ENCODE measurements around the gene PCIF1.
"Not testable (repeated sequence)": the region's sequence is repeated elsewhere in the genome, so short reads cannot be mapped to it uniquely, and the experiment has no call there.

PCIF1 gene

DNA sequence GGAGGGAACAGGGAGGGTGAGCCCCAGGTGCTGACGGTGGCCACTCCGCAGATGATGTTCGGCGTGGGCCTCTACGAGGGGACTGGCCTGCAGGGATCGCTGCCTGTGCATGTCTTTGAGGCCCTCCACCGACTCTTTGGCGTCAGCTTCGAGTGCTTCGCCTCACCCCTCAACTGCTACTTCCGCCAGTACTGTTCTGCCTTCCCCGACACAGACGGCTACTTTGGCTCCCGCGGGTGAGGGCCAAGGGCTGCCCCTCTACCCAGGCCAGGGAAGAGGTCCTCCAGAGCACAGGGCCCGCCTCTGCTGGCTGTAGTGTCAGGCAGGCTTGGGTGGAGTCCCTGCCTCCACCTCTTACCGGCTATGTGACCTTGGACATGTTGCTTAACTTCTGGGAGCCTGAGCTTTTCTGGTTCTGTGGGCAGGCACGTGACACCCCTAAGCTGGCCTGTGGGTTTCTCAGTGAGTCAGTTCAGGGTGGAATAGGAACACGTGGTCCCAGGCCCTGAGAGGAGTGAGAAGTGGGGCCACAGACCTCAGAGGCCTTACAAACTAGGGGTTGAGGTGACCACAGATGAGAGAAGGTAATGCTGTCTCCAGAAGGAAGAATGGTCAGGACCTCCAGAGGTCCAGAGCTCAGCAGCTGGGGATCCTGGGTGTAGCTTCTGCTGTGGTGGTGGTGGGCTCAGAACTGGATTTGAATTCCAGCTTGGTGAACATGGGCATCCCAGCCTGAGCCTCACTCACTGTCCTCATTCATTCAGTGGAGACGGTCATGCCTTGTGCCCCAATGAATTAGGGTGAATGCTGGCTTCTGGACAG is 11.9 kb downstream of the PCIF1 start:
- Histone ChIP-seq H3K27me3 (ENCODE audit: control insufficient read depth, insufficient read depth, low read length) (no peaks in the 10 kb centered on the region), H3K9ac (ENCODE audit: low read length) (no peak overlapping the region), H3K27ac (ENCODE audit: low read length) (no peak overlapping the region)

GRCh38 chr20:45947110-45947866 is 12.8 kb downstream of the PCIF1 start:
- Histone ChIP-seq H3K27me3 (ENCODE audit: control insufficient read depth, insufficient read depth, low read length) (no peaks in the 10 kb centered on the region), H3K9me3 (ENCODE audit: control insufficient read depth, low read depth, low read length) (no peaks in the 10 kb centered on the region), H3K4me3 (ENCODE audit: low read length) (no peak overlapping the region), H3K9ac (ENCODE audit: low read length) (no peak overlapping the region), H3K27ac (ENCODE audit: low read length) (no peak overlapping the region), H3K36me3 (ENCODE audit: control insufficient read depth, low read depth, low read length) (peaks cover 55% of the 10 kb centered on the region), H3K4me1 (ENCODE audit: control insufficient read depth, low read depth, low read length) (no peaks in the 10 kb centered on the region)

More for the DNA sequence above, 11.9 kb downstream of the PCIF1 start:
- H3K36me3 ChIP-seq (ENCODE audit: control insufficient read depth, low read depth, low read length): peaks cover 47% of the 10 kb centered on the region
- no peaks in the 10 kb centered on the region for H3K9me3 ChIP-seq (ENCODE audit: control insufficient read depth, low read depth, low read length)
- no peaks in the 10 kb centered on the region for H3K4me1 ChIP-seq (ENCODE audit: control insufficient read depth, low read depth, low read length)
- H3K4me3 ChIP-seq (ENCODE audit: low read length): no peak overlapping the region

GRCh38 chr20:45948261-45948733 is 13.8 kb downstream of the PCIF1 start:
- peaks cover 50% of the 10 kb centered on the region for H3K36me3 ChIP-seq (ENCODE audit: control insufficient read depth, low read depth, low read length)
- no peak overlapping the region for H3K9ac ChIP-seq (ENCODE audit: low read length)
- H3K27ac ChIP-seq (ENCODE audit: low read length): no peak overlapping the region
- H3K9me3 ChIP-seq (ENCODE audit: control insufficient read depth, low read depth, low read length): no peaks in the 10 kb centered on the region
- H3K27me3 ChIP-seq (ENCODE audit: control insufficient read depth, insufficient read depth, low read length): no peaks in the 10 kb centered on the region
- no peak overlapping the region for H3K4me3 ChIP-seq (ENCODE audit: low read length)
- H3K4me1 ChIP-seq (ENCODE audit: control insufficient read depth, low read depth, low read length): no peaks in the 10 kb centered on the region

GRCh38 chr20:45948742-45949541 is 14.5 kb downstream of the PCIF1 start:
- Histone ChIP-seq H3K4me1 (ENCODE audit: control insufficient read depth, low read depth, low read length) (no peaks in the 10 kb centered on the region), H3K27ac (ENCODE audit: low read length) (no peak overlapping the region), H3K27me3 (ENCODE audit: control insufficient read depth, insufficient read depth, low read length) (no peaks in the 10 kb centered on the region), H3K4me3 (ENCODE audit: low read length) (no peak overlapping the region), H3K9ac (ENCODE audit: low read length) (no peak overlapping the region), H3K9me3 (ENCODE audit: control insufficient read depth, low read depth, low read length) (no peaks in the 10 kb centered on the region), H3K36me3 (ENCODE audit: control insufficient read depth, low read depth, low read length) (peaks cover 44% of the 10 kb centered on the region)

- Histone ChIP-seq H3K36me3 (ENCODE audit: control insufficient read depth, low read depth, low read length) (peaks cover 36% of the 10 kb centered on the region), H3K27me3 (ENCODE audit: control insufficient read depth, insufficient read depth, low read length) (no peaks in the 10 kb centered on the region), H3K4me1 (ENCODE audit: control insufficient read depth, low read depth, low read length) (no peaks in the 10 kb centered on the region), H3K27ac (ENCODE audit: low read length) (no peak overlapping the region), H3K9me3 (ENCODE audit: control insufficient read depth, low read depth, low read length) (no peaks in the 10 kb centered on the region), H3K4me3 (ENCODE audit: low read length) (no peak overlapping the region), H3K9ac (ENCODE audit: low read length) (no peak overlapping the region)
These were observed 15.3 kb downstream of the PCIF1 start for GRCh38 chr20:45949542-45950329.

- Histone ChIP-seq H3K9me3 (ENCODE audit: control insufficient read depth, low read depth, low read length) (no peaks in the 10 kb centered on the region), H3K27ac (ENCODE audit: low read length) (no peak overlapping the region), H3K27me3 (ENCODE audit: control insufficient read depth, insufficient read depth, low read length) (no peaks in the 10 kb centered on the region), H3K9ac (ENCODE audit: low read length) (no peak overlapping the region), H3K4me3 (ENCODE audit: low read length) (no peak overlapping the region), H3K36me3 (ENCODE audit: control insufficient read depth, low read depth, low read length) (peaks cover 31% of the 10 kb centered on the region), H3K4me1 (ENCODE audit: control insufficient read depth, low read depth, low read length) (no peaks in the 10 kb centered on the region)
These were observed 15.8 kb downstream of the PCIF1 start for GRCh38 chr20:45950330-45950646.

- Histone ChIP-seq H3K4me1 (ENCODE audit: control insufficient read depth, low read depth, low read length) (no peaks in the 10 kb centered on the region), H3K36me3 (ENCODE audit: control insufficient read depth, low read depth, low read length) (peaks cover 12% of the 10 kb centered on the region), H3K27ac (ENCODE audit: low read length) (no peak overlapping the region), H3K9me3 (ENCODE audit: control insufficient read depth, low read depth, low read length) (no peaks in the 10 kb centered on the region), H3K4me3 (ENCODE audit: low read length) (no peak overlapping the region), H3K9ac (ENCODE audit: low read length) (no peak overlapping the region), H3K27me3 (ENCODE audit: control insufficient read depth, insufficient read depth, low read length) (no peaks in the 10 kb centered on the region)
These were observed 17.7 kb downstream of the PCIF1 start for GRCh38 chr20:45951925-45952834.

DNA sequence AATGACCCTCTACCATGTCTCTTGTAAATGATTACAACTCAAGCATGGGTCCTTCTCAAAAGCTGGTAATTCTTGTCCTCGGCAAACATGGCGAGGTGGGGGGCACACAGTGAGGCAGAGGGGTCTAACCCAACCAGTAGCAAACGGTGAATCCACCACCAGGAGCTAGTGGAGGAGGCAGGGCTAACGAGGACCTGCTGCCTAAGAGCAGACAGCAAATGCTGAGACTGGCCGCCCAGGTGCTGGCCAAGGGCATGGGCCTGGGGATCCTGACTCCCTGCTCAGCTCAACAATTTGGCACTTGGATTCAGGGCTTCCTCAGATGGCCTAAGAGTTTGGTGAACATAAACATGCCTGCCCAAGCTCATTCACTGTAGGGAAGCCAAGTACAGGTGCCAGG is 18.4 kb downstream of the PCIF1 start:
- peaks cover 8% of the 10 kb centered on the region for H3K36me3 ChIP-seq (ENCODE audit: control insufficient read depth, low read depth, low read length)
- no peaks in the 10 kb centered on the region for H3K4me1 ChIP-seq (ENCODE audit: control insufficient read depth, low read depth, low read length)
- H3K27me3 ChIP-seq (ENCODE audit: control insufficient read depth, insufficient read depth, low read length): no peaks in the 10 kb centered on the region
- H3K9ac ChIP-seq (ENCODE audit: low read length): no peak overlapping the region
- no peaks in the 10 kb centered on the region for H3K9me3 ChIP-seq (ENCODE audit: control insufficient read depth, low read depth, low read length)
- no peak overlapping the region for H3K4me3 ChIP-seq (ENCODE audit: low read length)
- H3K27ac ChIP-seq (ENCODE audit: low read length): no peak overlapping the region

GRCh38 chr20:45953672-45954071 is 19.2 kb downstream of the PCIF1 start:
- peaks cover 13% of the 10 kb centered on the region for H3K36me3 ChIP-seq (ENCODE audit: control insufficient read depth, low read depth, low read length)

GRCh38 chr20:45956326-45956725 is 21.8 kb downstream of the PCIF1 start:
- H3K27ac ChIP-seq (ENCODE audit: low read length); H3K9ac ChIP-seq (ENCODE audit: low read length); H3K27me3 ChIP-seq (ENCODE audit: control insufficient read depth, insufficient read depth, low read length); H3K4me3 ChIP-seq (ENCODE audit: low read length); H3K4me1 ChIP-seq (ENCODE audit: control insufficient read depth, low read depth, low read length); H3K9me3 ChIP-seq (ENCODE audit: control insufficient read depth, low read depth, low read length): not testable (repeated sequence)
- peaks cover 25% of the 10 kb centered on the region for H3K36me3 ChIP-seq (ENCODE audit: control insufficient read depth, low read depth, low read length)

More at GRCh38 chr20:45953672-45954071, 19.2 kb downstream of the PCIF1 start:
- Histone ChIP-seq H3K4me1 (ENCODE audit: control insufficient read depth, low read depth, low read length) (no peaks in the 10 kb centered on the region), H3K9ac (ENCODE audit: low read length) (no peak overlapping the region), H3K4me3 (ENCODE audit: low read length) (no peak overlapping the region), H3K9me3 (ENCODE audit: control insufficient read depth, low read depth, low read length) (no peaks in the 10 kb centered on the region), H3K27ac (ENCODE audit: low read length) (no peak overlapping the region), H3K27me3 (ENCODE audit: control insufficient read depth, insufficient read depth, low read length) (no peaks in the 10 kb centered on the region)
